GM12891 (cell line): ENCODE data around the gene ACTL6A.
A peak's percentile ranks its signal among the peaks of the same experiment; 100 is the strongest.

Source experiments
- DNase-seq: peaks from one replicate; pipeline ENCODE4 v3.0.0; 2011; ENCODE audit warnings: low spot score; ENCODE audit not compliant: insufficient read length
- FAIRE-seq: peaks from 2 replicates; lab custom pipeline; 2011; peaks lifted over from hg19 to GRCh38; lab: Jason Lieb, UNC
- PAX5 ChIP-seq: IDR thresholded peaks from 2 replicates; pipeline ENCODE4 v1.6.1; 2011; ENCODE audit warnings: low read length, moderate library complexity, mild to moderate bottlenecking; ENCODE audit not compliant: insufficient read depth, severe bottlenecking
- POLR2A ChIP-seq: IDR thresholded peaks from 2 replicates; pipeline ENCODE4 v1.6.1; 2011; ENCODE audit warnings: low read depth, low read length, control low read depth
- POLR2AphosphoS5 ChIP-seq: IDR thresholded peaks from 2 replicates; pipeline ENCODE4 v1.6.1; 2011; ENCODE audit warnings: low read depth, low read length, control low read depth
- POU2F2 ChIP-seq: IDR thresholded peaks from 2 replicates; pipeline ENCODE4 v1.6.1; 2011; ENCODE audit warnings: low read depth, mild to moderate bottlenecking, control low read depth, low read length, moderate library complexity
- SPI1 ChIP-seq: IDR thresholded peaks from 2 replicates; pipeline ENCODE4 v1.6.1; 2011; ENCODE audit warnings: low read depth, low read length, control low read depth
- TAF1 ChIP-seq: IDR thresholded peaks from 2 replicates; pipeline ENCODE4 v1.6.1; 2011; ENCODE audit warnings: low read depth, low read length, control low read depth

ACTL6A gene

DNA sequence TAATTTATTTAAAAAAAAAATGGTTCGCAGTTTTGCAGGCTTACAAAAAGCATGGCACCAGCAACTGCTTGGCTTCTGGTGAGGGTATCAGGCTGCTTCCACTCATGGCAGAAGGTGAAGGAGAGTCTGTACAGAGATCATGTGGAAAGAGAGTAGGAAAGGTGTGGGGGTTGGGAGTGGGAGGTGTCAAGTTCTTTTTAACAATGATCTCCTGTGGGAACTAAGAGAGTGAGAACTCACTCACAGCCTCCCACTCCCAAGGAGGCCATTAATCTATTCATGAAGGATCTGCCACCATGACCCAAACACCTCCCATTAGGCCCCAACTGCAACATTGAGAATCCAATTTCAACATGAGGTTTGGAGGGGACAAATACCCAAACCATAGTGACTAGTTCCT, 21.1 kb upstream of the ACTL6A start:
- DNase-seq, result no peak
- TF ChIP-seq POLR2A (no peak), PAX5 (no peak), SPI1 (no peak), POLR2AphosphoS5 (no peak), POU2F2 (no peak), TAF1 (no peak)
- FAIRE-seq, result no peak

DNA sequence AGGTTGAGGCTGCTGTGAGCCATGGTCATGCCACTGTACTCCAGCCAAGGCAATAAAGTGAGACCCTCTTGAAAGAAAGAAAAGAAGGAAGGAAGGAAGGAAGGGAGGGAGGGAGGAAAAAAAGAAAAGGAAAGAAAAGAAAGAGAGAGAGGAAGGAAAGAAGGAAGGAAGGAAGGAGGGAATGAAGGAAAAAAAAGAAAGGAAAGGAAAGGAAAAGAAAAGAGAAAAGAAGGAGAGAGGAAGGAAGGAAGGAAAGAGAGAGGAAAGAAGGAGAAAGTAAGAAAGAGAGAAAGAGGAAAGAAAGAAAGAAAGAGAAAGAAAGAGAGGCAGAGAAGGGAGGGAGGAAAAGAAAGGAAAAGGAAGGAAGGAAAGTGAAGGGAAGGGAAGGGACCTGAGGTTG, 20.4 kb upstream of the ACTL6A start:
- TF ChIP-seq POLR2A (no peak), PAX5 (no peak), POLR2AphosphoS5 (no peak), POU2F2 (no peak), SPI1 (no peak), TAF1 (no peak)
- no peak for DNase-seq
- FAIRE-seq, result no peak

DNA sequence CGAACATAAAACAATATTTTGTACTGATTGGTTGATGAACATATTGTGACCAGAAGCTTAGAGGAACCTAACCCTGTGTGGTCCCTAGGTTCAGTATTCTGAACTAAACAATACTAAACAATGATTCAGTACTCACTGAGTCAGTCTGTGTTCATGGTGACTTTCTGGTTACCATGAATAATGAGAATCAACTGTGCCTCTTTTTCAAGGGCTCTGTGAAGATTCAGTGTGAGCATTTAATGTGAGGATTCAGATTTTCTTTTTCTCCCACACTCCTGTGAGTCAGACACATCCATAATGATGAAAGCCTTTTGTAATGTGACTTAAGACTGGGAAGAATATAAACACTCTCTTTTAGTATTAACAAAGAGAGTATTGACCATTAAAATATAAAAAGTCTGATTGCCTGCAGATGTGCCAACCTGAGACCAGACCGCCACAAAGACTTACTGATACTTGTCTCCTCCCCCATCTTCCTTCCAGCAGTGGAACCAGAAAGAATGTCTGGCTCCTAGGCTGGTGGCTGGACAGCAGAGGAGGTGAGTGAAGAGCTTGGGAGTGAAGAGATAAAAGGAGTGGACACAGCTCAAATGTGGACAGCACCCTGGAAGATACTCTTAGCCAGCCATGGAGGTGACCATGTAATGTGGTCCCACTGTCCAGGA, 17.6 kb upstream of the ACTL6A start:
- FAIRE-seq (no peak), DNase-seq (no peak)
- TF ChIP-seq POLR2AphosphoS5 (no peak), SPI1 (no peak), POLR2A (no peak), PAX5 (no peak), TAF1 (no peak), POU2F2 (no peak)

DNA sequence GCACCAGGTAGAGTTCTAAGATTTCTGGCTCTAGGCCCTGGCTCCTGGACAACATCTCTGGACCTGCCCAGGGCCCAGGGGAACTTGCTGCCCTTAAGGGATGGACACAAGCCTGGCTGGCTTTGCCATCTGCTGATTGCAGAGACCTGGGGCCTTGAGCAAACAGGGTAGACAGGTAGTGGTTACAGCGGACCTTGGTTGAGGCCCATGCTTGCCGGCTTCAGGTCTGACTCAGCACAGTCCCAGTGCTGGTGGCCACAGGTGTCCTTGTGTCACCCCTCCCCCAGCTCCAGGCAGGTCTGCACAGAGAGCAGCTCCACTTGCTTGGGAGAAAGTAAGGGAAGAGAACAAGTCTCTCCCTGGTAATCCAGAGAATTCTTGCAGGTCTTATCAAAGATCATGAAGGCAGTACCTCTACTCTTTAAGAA, 15.9 kb upstream of the ACTL6A start:
- DNase-seq (no peak), FAIRE-seq (no peak)
- TF ChIP-seq POLR2AphosphoS5 (no peak), TAF1 (no peak), PAX5 (no peak)

DNA sequence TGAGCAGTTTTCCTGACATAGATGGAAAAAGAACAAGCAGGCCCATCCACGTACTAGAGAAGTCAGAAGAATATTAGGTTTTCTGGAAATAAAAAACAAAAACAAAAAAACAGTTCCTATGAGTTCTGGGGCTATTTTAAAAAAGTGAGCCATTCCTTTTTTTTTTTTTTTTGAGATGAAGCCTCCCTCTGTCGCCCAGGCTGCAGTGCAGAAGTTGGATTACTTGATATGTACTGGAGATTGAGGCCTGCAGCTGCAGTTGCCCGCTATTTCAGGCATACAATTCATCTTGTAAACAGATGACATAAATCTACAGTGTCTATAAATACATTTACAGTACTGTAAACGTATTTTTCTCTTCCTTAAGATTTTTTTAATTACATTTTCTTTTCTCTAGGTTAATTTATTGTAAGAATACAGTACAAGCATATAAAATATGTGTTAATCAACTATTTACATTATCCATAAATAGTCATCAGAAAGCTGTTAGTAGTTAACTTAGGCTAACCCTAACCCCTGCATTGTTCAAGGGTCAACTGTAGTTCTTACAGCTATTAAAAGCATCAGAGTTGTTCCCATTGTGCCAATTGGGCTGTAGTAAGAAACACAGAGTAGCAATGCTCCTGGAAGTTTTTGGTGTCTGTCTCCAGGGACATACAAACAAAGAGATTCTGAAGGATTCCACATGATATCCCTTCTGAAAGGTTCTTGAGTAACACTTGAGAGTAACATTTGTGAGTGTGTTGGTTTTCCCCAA, 11.2 kb upstream of the ACTL6A start:
- DNase-seq, result no peak
- no peak for FAIRE-seq
- TF ChIP-seq PAX5, result no peak
- TF ChIP-seq POU2F2, result no peak
- no peak for TF ChIP-seq TAF1
- TF ChIP-seq POLR2AphosphoS5, result no peak
- no peak for TF ChIP-seq POLR2A
- no peak for TF ChIP-seq SPI1

DNA sequence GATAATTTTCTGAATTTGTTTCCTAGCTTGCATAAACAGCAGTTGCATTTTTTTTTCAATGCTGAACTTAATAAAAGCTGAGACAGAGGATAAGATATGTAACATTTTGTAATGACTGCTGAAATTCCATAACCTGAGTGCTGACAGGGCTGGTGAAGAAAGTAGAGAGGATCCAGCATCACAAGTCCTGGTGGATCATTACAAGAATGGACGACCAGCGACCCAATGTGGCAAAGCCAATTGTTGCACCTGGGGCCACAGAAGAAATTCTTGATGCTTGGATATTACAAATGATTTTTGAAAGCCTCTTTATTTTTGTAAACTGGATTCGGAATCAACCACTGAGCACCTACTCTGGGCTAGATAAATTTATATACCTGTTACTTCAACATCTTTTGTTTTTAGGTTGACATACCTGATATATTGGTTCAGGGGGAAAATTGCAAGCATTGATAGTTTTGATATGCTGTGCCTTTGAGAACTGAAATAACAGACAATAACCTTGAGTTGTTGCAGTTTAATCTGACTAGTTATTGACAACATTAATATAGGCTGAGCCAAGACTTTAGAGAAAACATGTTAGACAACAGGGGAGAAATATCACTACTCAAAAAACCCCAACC, 3.9 kb upstream of the ACTL6A start:
- DNase-seq (no peak), FAIRE-seq (peak; percentile 80)
- no peak for TF ChIP-seq PAX5
- no peak for TF ChIP-seq TAF1
- no peak for TF ChIP-seq POLR2A
- TF ChIP-seq POU2F2, result no peak
- TF ChIP-seq SPI1, result no peak
- TF ChIP-seq POLR2AphosphoS5, result no peak

DNA sequence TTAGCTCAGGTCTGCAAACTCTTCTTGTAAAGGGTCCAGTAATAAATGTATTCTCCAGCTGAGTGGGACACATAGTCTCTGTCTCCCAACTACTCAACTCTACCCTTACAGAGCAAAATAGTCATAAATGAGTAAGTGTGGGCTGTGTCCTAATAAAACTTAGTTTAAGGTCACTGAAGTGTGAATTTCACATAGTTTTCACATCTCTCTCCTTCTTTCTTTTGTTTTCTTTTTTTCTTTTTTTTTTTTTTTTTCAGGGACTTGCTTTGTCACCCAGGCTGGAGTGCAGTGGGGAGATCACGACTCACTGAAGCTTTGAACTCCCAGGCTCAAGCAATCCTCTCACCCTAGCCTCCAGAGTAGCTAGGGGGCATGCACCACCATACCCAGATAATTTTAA, 1.9 kb upstream of the ACTL6A start:
- DNase-seq (no peak), FAIRE-seq (no peak)
- TF ChIP-seq POLR2AphosphoS5, result no peak

DNA sequence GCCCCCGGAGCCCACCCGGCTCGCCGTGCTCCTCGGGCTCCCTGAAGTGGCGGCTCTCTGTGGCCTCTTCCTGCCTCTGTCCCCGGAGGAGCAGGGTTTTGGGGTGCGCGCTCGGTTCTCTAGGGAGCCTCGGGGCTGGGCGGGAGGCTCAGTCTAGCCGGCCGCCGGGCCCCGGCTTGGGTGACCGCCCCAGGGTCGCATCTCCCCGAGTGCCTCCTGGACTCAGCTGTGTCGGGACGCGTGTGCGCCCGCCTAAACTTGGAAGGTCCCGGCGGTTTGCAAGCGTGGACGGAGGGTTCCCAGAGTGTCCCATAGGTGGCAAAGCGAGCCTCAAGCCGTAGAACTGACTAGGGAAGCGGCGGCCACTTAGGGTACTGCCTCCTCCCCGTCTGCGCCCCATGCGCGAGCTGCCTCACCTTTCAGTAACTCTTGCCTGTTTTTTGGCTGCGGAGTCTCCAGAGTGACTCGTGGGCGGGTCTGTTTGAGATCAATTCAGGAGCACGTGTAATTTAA, 601 bp downstream of the ACTL6A start:
- FAIRE-seq, result no peak
- DNase-seq, result peak; percentile 41
- TF ChIP-seq POLR2AphosphoS5, result no peak
- TF ChIP-seq TAF1, result 0 out of 2 replicates have a peak, but pooled peaks have one; percentile 23
- no peak for TF ChIP-seq SPI1

DNA sequence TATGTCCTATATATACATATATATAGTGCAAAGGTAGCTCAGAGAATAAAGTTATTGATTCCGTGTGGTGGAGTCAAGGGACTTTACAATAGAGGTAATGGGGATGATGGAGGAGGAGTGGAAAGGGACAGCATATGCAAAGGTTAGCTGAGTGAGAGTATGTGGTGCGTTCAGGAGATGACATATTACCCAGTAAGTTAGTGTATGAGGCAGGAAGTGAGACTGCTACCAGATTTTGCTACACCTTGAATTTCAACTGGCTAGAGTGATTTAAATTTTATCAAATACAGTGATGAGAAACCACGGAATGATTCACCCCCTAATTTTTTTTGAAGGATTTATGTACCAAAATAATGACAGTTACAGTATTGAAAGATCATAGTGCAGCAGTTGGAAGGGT, 2.8 kb downstream of the ACTL6A start:
- TF ChIP-seq POU2F2, result no peak
- TF ChIP-seq SPI1, result peak; percentile 72
- no peak for TF ChIP-seq TAF1
- no peak for TF ChIP-seq PAX5
- DNase-seq (no peak), FAIRE-seq (peak; percentile 83)

DNA sequence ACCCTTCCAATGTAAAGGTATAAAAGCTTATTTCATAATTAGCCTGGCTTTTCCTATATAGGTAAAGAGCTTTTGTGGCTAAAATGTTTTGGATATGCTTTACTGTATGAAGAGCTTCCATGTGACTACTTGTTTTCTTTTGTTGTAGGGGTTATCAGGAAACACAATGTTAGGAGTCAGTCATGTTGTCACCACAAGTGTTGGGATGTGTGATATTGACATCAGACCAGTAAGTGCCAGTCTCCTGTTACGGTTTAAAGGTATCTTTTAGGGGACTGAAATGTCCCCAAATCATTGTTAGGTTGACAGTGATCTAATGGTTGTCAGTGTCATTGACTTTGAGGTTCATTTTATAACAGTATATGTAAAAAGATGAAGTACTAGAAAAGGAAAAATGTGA, 18.3 kb downstream of the ACTL6A start:
- no peak for FAIRE-seq
- TF ChIP-seq TAF1 (no peak), POLR2AphosphoS5 (no peak), POU2F2 (no peak), SPI1 (no peak), POLR2A (no peak), PAX5 (no peak)
- DNase-seq, result no peak
